Epithelial cell of prostate (primary cell): ENCODE data around the gene NFXL1.
"Not testable (repeated sequence)": the region's sequence is repeated elsewhere in the genome, so short reads cannot be mapped to it uniquely, and the experiment has no call there.

Source experiments
- DNase-seq: peaks from one replicate; pipeline ENCODE4 v3.0.0-alpha.2; 2011; ENCODE audit warnings: low read depth, low spot score
- H3K27ac ChIP-seq: fragments of 450-650 bp; 2 replicates; pipeline ENCODE4 v1.5.1; 2017; ENCODE audit warnings: mild to moderate bottlenecking

The NFXL1 gene

GRCh38 chr4:47914220-47914925 is at the start of gene NFXL1:
TSS of gene NFXL1 (minus strand) at chr4:47914583. CDS start at chr4:47914203, 380 bp downstream.
- peak within 1 kb of the TSS; percentile 76 for H3K27ac ChIP-seq
- peak; percentile 82 for DNase-seq

GRCh38 chr4:47954677-47955076 is 40.3 kb upstream of the NFXL1 start:
- no peak overlapping the region for H3K27ac ChIP-seq
- no peak for DNase-seq

DNA sequence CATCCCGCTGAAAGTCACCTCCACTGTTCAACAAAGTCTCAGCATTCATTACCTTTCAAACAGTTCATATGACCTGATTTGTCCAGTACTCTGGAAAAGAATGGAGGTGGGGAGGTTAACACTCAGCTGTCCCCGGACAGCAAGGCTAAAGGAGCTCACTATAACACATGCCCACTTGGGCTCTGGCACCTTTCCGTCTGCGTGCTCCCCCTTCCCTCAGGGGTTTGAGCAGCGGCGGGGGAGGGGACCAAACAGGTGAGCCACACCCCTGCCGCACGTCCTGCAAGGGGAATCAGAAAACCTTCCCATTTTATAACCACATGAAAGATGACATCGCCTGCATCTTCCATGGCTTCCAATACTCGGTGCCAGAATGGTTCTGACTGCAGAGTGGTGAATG is 39.9 kb upstream of the NFXL1 start:
- DNase-seq: no peak
- no peak overlapping the region for H3K27ac ChIP-seq

DNA sequence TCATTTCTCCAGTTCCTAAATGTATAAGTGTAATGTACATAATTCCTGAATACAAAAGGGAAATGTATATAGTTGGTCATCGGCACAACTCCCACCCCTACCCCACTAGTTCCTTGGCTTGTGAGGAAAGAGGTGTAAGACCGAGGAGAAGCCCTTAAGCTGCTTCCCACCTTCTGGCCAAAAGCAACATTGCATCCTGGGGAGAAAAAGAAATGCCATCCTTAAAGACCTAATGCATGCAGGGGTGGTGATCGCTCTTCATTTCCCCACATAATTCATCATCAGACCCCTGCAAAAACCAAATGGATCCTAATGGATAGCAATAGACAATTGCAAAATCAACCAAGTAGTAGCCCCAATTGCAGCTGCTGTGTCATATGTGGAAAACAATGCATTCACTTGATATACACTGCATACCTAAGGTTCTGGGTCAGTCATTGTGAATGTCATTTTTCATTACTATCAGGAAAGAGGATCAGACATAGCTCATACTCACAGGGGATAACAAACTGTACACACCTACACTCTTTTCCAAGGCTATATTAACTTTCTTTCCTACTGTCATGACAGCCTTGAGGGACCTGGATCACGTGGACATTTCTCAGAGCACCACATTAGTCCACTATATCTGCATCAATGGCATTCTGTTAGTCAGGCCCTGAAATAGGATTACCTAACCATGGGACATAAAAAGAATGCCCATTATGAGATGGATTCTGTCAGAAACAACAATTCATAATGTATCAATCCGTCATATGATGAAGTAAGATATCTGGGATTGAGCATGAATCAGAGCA is 31.7 kb upstream of the NFXL1 start:
- H3K27ac ChIP-seq: no peak overlapping the region
- no peak for DNase-seq

GRCh38 chr4:47942081-47942819 is 27.9 kb upstream of the NFXL1 start:
- H3K27ac ChIP-seq: no peak overlapping the region

DNA sequence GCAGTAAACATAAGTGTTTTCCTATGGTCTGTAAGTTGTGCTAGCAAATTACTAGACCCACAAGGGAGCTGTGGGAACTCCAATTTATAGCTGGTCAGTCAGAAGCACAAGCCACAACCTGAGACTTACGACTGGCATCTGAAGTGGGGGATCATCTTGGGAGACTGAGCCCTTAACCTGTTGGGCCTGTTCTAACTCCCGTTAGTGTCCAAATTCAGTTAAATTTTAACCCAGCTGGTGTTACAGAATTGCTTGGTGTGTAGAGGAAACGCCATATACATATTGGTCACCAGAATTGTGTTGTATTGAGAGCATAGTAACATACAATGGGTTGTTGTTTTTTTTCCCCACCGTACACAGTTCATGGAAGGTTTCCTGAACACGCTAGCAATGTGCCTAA is 25.1 kb upstream of the NFXL1 start:
- no peak for DNase-seq
- no peak overlapping the region for H3K27ac ChIP-seq

More at GRCh38 chr4:47942081-47942819, 27.9 kb upstream of the NFXL1 start:
- DNase-seq: no peak

DNA sequence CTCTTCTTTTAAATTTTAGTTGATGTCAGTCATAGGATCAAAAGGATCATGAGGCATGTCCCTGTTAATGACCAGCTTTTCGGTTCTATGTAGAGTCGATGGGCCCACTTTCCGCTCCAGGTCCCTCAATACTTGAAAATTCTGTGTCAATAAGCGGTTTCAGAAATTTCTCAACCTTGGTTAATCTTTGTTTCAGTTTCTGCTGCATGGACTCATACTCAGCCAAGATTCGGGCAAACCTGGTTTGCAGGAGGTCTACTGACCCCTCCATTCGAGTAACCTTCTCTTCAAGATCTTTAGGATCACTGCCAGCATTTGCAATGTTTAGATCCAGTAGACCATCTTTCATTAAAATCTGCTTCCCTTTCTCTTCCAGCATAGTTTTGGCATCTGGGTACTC is 22.0 kb upstream of the NFXL1 start:
- no peak for DNase-seq
- no peak overlapping the region for H3K27ac ChIP-seq

- DNase-seq: no peak
Measured at GRCh38 chr4:47933840-47934239, 19.5 kb upstream of the NFXL1 start.

GRCh38 chr4:47930971-47931804 is 16.8 kb upstream of the NFXL1 start:
- no peak overlapping the region for H3K27ac ChIP-seq
- DNase-seq: no peak

More at GRCh38 chr4:47933840-47934239, 19.5 kb upstream of the NFXL1 start:
- H3K27ac ChIP-seq: no peak overlapping the region

GRCh38 chr4:47929682-47930201 is 15.4 kb upstream of the NFXL1 start:
- no peak overlapping the region for H3K27ac ChIP-seq
- DNase-seq: no peak

DNA sequence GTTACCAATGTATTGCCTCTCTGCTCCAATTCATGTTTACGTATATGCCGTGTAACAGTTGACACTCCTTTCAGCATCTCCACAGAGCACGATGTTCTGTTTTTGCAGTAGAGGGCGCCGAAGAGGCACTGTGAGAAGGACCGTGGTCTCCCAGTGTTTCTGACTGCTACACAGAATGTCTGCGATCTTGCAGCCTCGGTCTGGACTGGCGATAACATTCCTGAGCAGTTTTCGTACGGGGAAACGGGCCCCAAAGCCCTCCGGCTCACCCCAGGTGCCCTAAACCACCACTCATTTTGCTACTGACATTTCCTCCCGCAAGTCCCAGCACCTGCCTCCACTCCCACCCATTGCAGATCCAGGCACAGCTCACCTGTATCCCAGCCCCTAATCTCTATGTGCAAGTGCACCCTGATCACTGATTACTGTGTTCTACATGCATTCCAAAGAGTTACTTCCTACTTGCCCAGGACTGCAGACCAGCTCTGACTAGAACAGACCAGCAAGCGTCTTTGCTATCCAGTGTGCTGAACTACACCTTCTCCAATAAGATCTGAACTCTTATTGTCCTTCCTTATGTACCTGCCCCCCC is 12.4 kb upstream of the NFXL1 start:
- H3K27ac ChIP-seq: no peak overlapping the region
- no peak for DNase-seq

DNA sequence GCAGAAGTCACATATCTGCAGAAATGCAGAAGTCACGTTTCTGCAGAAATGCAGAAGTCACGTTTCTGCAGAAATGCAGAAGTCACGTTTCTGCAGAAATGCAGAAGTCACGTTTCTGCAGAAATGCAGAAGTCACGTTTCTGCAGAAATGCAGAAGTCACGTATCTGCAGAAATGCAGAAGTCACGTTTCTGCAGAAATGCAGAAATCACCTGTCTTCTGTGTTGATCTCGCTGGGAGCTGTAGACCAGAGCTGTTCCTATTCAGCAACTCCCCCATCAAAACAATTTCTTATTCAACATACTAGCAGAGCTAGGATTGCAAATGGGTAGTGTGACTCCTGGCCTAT is 8.9 kb upstream of the NFXL1 start:
- not testable (repeated sequence) for H3K27ac ChIP-seq, DNase-seq

- DNase-seq, H3K27ac ChIP-seq: not testable (repeated sequence)
Measured at GRCh38 chr4:47922436-47923260, 8.3 kb upstream of the NFXL1 start.

DNA sequence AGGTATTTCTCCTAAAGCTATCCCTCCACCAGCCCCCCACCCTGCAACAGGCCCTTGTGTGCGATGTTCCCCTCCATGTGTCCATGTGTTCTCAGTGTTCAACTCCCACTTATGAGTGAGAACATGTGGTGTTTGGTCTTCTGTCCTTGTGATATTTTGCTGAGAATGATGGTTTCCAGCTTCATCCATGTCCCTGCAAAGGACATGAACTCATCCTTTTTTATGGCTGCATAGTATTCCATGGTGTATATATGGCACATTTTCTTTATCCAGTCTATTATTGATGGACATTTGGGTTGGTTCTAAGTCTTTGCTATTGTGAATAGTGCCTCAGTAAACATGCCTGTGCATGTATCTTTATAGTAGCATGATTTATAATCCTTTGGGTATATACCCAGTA is 2.8 kb upstream of the NFXL1 start:
- DNase-seq, H3K27ac ChIP-seq: not testable (repeated sequence)

GRCh38 chr4:47915378-47915777 is 995 bp upstream of the NFXL1 start:
- no peak overlapping the region for H3K27ac ChIP-seq

DNA sequence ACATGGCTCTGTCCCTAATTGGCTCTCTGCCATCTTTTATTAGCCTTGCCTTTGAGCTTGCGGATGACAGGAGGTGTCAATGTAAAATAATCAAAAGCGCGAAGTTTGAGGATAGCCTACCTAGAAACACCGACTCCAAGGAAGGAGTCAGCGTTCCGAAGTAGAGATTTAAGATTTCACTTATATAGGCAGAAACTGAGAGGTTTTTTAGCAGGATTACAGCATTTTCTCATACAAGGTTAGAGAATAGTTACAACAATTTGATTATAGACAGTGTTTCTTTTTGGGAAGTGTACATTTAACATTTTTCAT is 499 bp upstream of the NFXL1 start:
- no peak overlapping the region for H3K27ac ChIP-seq
- no peak for DNase-seq

More at GRCh38 chr4:47915378-47915777, 995 bp upstream of the NFXL1 start:
- DNase-seq: no peak

GRCh38 chr4:47913861-47914219 is 543 bp downstream of the NFXL1 start:
- peak overlapping the region; percentile 76 for H3K27ac ChIP-seq
- DNase-seq: no peak

- DNase-seq: no peak
- H3K27ac ChIP-seq: peak overlapping the region; percentile 76
Measured at GRCh38 chr4:47913330-47913729, 1.1 kb downstream of the NFXL1 start.

DNA sequence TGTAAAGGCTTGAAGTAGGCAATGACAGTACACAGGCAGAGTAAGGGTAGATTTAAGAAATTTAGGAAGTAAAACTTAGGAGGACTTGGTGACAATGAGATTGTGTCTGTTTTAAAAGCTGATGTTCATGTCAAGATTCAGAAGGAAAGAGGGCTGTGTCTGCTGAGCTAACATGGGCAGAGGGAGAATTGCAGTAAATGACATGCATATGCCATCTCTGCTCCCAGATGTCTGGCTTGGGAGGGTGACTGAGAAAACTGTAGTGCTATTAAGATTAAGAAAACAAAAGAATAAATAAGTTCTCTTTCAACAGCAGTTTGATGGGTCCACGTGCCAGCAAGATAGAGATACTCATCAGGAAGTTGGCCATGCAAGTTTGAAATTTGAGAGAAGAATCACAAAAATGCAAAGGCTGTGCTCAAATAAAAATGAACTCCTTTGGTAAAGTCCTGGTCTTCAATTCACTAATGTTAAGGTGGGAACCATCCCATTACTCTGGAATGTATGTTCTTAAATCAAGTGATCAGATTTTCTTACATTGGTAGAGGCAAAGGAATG is 7.2 kb downstream of the NFXL1 start:
- DNase-seq: no peak
- no peak overlapping the region for H3K27ac ChIP-seq
